RPMI7951 (cell line): Measurements from ENCODE around the gene TMEM38B. TPM values are rescaled to one million over a fixed set of nuclear protein-coding genes. Genes with fewer than 3 reads are reported as not detected.
A peak's percentile ranks its signal among the peaks of the same experiment; 100 is the strongest.

Source experiments
- DNase-seq: peaks from one replicate; pipeline ENCODE4 v3.0.0-alpha.2; 2012; ENCODE audit warnings: low read depth
- total RNA-seq: library from RNA; depleted of rRNA; stranded (reverse); fragments of >200 nt; shearing (Covaris generic); gene quantifications from 2 replicates; pipeline ENCODE4 v1.2.3, GENCODE V29; 2014; rRNA removed

The TMEM38B gene
- total RNA-seq: 18.5 and 22.5 TPM in 2 replicates

DNA sequence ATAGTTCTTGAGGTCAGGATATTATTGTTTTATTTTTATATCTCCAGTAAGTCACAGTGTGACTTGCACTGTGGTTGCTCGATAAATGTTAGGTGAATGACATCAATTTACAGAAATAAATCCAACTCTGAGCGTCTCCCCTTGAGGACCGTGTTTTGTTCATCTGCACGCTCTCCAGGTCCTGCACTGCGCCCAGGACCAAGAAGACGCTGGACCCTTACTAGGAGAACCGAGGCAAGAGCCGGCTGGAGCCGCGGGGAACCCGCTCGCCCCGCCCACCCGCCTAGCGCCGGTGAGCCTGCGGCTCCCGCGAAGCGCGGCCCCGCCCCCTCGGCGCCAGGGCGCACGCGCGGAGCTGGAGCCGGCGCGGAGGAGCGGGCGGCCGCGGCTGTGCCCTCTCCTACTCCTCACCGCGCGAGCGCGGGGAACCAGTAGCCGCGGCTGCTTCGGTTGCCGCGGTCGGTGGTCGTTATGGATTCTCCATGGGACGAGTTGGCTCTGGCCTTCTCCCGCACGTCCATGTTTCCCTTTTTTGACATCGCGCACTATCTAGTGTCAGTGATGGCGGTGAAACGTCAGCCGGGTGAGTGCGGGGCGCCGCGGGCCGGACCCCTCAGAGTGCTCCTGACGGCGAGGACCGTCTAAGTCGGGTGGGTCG lies at the start of gene TMEM38B:
TSS of gene TMEM38B (plus strand) at position 352 of the 658 bp plus-strand sequence. CDS start at position 472, 120 bp downstream.
- peak; percentile 73 for DNase-seq

DNA sequence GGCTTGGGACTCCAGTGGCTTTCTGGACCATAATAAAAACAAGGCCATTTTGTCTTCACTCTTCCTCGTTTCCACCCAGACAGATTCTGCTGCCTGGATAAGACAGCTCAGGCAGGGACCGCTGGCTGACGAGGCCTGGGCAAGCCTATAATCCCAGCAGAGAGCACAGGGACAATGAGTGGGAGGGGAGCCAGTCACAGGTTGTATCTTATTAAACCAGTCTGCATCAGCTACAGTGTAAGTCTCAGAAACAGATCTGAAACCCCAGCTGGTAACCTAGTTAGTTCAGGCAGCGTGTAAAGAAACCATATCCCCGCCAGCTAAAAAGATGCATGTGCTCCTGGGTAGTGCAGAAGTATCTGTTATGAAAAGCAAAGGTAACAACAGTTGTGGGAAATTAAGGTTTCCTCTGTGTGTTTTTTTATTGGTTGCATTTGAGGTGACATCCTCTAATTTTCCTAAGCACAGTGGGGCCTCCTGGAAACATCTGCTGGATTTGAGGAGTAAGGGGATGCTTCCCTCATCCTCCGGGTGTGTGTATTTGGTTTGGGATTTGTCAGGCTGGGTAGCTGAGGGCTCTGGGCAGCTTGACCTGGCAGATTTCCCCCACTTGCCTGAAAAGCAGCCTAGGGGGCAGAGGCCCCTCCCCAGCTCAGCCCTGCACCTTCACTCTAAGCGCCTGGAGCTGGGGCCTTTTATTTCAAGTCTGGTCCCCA lies 47.3 kb upstream of the TMEM38B start:
- DNase-seq: no peak

DNA sequence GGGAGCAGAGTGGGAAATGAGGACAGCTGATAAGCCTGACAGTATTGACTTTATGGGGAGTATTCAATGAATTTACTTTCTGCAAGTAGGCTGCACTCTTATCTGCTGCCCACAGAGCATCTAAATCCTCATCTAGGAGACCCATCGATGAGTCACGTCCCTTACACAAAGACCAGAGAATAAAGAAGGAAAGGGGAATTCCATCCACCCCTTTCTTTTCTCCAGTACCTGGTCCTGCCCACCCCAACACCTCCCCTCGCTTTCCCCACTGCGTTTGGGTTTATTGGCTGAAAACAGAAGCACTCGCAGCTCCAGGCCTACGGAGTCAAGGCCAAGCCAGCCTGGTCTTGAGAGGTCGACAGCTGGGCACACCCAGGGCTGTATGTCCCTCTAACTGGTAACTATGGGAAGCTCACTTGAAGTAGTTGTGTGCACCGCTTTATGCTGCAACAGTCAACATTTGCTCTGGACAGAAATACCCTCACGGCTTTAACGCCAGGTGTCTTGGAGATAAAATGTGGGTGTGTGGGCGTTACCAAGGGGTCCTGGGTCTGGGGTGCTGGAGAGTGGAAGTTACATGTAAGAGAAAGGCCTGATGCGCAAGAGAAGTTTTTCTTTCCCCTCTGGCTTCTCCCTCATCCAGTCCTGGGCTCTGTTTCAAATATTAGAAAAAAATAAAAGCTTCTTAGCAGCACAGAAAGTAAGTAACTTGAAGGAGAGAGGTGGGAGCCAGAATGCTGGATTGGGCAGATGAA lies 46.6 kb upstream of the TMEM38B start:
- DNase-seq: no peak

GRCh38 chr9:105651806-105652205 lies 42.5 kb upstream of the TMEM38B start:
- DNase-seq: no peak

GRCh38 chr9:105656131-105656921 lies 38.0 kb upstream of the TMEM38B start:
- peak; percentile 9 for DNase-seq

DNA sequence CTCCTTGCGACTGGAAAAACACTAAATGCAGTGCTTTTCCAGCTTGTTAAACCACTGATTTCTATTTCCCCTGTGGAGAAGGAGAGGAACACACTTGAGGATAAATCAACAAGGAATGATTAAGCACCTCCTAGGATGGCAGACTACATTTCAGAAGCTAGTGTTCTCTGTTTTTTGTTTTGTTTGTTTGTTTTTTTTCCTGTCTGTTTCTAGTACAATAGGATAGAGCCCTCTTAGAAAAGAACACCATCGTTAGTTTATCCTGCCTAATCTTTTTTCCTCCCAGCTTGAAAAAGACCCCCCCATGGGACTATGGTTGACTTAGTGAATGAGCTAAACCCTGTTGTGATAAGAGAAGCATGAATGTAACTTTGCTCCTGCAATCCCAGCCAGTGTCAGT lies 36.0 kb upstream of the TMEM38B start:
- DNase-seq: no peak

GRCh38 chr9:105661011-105661410 lies 33.3 kb upstream of the TMEM38B start:
- DNase-seq: no peak

DNA sequence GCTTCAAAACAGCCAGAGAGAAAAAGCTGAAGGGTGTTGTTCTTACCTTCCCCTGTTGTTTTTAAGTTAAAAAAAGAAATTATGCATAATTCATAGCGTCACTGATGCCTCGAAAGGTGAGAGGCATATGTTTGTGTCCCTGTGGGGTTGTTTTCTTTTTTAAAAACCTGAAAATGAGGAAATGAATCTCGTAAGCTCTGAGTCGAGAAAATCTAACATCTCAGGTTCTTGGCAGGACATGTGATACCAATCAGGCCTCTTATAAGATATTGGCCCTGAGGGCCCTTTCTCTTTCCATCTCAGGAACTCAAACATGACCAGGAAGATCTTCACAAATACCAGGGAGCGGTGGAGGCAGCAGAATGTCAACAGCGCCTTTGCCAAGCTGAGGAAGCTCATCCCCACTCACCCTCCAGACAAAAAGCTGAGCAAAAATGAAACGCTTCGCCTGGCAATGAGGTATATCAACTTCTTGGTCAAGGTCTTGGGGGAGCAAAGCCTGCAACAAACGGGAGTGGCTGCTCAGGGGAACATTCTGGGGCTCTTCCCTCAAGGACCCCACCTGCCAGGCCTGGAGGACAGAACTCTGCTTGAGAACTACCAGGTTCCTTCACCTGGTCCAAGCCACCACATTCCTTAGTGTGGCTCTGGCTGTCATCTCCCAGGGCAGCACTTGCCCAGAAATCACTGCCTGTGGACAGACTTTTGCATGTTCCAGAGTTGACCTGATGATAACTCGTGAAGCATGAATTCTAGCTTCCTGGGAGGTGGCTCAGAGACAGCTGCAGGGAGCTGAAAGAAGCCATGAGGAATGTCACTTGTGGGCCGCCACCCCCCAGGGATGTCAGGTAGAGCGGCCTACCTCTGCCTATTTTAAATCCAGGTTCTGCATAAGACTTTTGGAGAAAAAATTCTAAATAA lies 31.9 kb upstream of the TMEM38B start, which contains the start of gene TAL2:
TSS of gene TAL2 (plus strand) at position 274 of the 921 bp plus-strand sequence. CDS start at position 314, 40 bp downstream.
- no peak for DNase-seq

- no peak for DNase-seq
These were observed 30.4 kb upstream of the TMEM38B start for GRCh38 chr9:105663914-105664313.

DNA sequence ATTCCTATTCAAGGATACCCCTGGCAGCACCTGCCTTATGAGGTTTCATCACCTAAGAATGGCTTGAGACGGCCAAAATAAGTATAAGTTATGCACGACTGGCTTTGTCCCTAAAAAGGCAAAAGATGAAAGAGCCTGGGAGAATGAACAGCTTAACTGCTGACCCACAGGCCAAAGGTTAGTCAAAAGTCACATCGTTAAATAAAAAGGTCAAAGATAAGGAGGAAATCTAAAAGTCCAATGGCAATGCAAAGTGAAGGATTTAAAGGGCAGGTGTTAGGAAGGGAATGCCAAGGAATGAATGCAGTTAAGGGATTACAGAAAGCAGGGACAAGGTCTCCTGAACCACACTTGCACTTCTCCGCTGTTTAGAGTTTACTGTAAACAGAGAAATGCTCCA lies 26.5 kb upstream of the TMEM38B start:
- DNase-seq: no peak

- no peak for DNase-seq
These were observed 24.0 kb upstream of the TMEM38B start for GRCh38 chr9:105670315-105670714.

DNA sequence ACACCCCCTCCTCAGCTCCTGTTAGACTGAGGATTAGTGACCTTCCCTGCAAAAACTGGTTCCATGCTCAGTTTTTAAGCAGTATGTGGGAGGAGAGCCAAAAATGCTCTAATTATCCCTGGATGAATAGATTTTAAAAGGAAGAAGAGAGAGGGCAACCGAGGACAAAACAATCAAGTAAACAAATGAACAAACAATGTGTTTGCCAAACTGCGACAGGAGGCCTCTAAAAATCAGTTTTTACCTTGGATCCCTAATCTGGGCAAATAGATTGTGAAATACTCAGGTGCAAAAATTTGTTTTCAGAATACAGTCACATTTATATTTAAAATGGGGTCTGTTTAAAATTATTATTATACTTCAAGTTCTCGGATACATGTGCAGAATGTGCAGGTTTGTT lies 23.6 kb upstream of the TMEM38B start:
- no peak for DNase-seq

GRCh38 chr9:105672711-105673234 lies 21.6 kb upstream of the TMEM38B start:
- DNase-seq: no peak

DNA sequence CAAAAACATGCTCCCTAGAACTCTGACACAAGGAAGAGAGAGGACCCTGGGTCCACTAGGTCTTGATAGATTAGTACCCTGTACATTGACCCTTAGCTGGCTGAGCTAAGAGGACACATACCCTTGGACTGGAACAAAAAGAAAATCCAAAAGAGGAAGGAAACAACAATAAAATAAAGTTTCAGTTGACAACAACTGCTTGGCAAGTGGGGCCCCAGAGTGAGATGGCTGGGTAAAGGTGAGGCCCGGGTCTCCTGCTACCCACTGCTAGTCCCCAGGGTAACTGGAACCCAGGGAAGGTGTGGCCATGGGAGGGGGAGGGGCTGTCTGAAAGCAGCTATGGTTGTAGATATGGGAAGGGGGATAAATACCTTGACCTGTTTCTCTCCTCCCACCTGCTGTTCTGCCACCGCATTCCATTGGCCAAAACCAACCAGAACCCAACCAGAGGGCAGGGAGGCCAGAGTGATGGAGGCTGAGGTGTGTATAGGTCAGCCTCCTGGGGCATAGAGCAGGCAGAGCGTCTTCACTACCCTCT lies 20.4 kb upstream of the TMEM38B start:
- DNase-seq: no peak

- no peak for DNase-seq
These were observed 17.9 kb upstream of the TMEM38B start for GRCh38 chr9:105676351-105676923.

- DNase-seq: no peak
These were observed 16.2 kb upstream of the TMEM38B start for GRCh38 chr9:105678163-105678562.

DNA sequence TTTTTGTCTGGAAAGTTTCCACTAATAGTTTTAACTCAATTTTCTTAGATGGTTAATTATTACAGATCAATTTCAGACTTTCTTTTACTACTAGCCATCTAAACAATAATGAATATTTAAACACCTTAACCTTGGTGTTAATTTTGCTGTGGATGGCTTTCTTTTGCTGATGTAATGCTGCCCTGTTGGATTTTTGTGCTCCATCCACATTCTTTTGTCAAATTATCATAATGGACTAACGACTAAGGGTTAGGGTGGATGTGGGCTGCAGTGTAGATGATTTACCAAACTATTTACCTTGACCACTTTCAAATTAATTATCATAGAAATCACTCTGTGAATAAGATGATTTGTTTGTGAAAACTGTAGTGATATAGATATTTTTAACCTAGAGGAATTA lies 15.6 kb upstream of the TMEM38B start:
- no peak for DNase-seq

DNA sequence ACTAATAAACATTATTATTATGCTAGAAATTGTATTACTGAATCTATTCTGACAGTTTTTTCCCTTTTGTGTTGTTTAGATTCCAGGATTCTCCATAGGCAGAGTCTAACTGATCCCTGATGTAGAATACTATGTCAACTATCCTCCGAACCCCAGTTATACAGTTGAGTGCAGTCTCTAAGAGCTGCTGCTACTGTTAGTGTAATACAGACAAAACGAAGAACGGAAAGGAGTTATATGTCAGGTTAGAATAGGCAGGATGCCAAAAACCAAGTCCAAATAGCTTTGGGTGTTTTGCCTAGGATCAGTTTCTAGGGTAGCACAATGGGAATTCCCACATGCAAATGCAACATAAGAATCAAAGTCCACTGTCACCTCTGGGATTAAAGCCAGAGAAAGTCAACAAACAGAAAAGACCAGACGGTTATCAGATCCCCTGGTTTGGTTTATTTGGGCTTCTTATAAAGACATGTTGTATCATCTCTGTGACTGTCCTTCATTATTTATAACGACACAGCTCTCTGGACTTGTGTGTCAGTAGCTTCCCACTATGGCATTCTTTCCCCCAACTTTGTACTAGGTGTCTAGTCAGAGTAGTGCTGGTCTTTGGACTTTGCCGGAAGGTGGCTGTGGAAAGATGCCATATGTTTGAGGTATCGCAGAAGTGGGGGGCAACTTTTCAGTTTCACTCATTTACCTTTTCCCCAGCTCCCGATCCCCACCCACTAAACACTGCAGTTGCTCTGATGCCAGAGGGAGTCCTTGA lies 14.9 kb upstream of the TMEM38B start:
- no peak for DNase-seq

GRCh38 chr9:105681313-105681712 lies 13.0 kb upstream of the TMEM38B start:
- no peak for DNase-seq
